Measurements from ENCODE around the gene POLR3B.

The POLR3B gene

DNA sequence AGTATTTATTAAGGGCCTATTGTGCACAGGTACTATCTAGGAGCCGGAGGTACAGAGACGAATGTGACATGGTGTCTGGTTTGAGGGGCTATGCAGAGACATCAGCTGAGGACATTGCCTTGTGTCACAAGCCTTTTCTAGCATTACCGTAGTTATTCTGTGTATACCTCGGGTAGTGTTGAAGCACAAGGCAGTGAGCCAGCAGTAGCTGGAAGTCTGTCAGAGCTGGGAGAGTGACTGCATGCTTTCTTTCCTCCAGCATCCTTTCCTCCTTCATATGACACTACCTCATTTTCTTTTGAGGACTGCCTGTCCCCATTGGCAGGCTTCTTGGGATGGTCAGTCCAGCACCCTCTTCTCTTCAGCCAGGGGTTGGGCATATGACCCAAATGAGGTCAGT is 77.0 kb downstream of the POLR3B start:
- TF ChIP-seq CTCF (IDR thresholded peaks at IDR 0.05; ENCODE audit: borderline replicate concordance, insufficient read depth, low read depth, low read length): no peak

GRCh38 chr12:106436164-106436563 is 78.6 kb downstream of the POLR3B start:
- no peak for TF ChIP-seq CTCF (IDR thresholded peaks at IDR 0.05; ENCODE audit: borderline replicate concordance, insufficient read depth, low read depth, low read length)

More for the DNA sequence above, 77.0 kb downstream of the POLR3B start:
- H3K4me3 ChIP-seq (ENCODE audit: low read depth, low read length): no peak overlapping the region

GRCh38 chr12:106442575-106442974 is 85.0 kb downstream of the POLR3B start:
- TF ChIP-seq CTCF (IDR thresholded peaks at IDR 0.05; ENCODE audit: borderline replicate concordance, insufficient read depth, low read depth, low read length): no peak
- H3K4me3 ChIP-seq (ENCODE audit: low read depth, low read length): no peak overlapping the region

More at GRCh38 chr12:106436164-106436563, 78.6 kb downstream of the POLR3B start:
- no peak overlapping the region for H3K4me3 ChIP-seq (ENCODE audit: low read depth, low read length)

DNA sequence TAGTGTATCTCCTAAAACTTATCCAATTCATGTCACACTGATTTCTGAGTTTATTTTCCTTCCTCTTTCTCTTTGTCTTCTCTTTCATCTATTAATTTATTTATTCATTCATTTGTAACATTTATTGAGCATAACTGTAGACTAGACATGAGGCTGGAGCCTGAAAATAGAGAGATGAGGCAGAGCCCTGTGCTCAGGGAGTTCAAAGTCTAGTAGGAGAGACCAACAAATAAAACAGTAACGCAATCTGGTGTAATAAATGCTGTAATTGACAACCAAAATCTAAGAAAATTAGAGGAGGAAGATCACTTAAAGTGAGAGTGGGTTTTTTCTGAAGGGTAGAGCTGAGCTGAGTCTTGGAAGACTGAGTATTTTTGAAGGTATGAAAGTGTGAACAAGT is 87.5 kb downstream of the POLR3B start:
- no peak overlapping the region for H3K4me3 ChIP-seq (ENCODE audit: low read depth, low read length)
- TF ChIP-seq CTCF (IDR thresholded peaks at IDR 0.05; ENCODE audit: borderline replicate concordance, insufficient read depth, low read depth, low read length): no peak

GRCh38 chr12:106445959-106446358 is 88.4 kb downstream of the POLR3B start:
- H3K4me3 ChIP-seq (ENCODE audit: low read depth, low read length): no peak overlapping the region

GRCh38 chr12:106446419-106447092 is 89.0 kb downstream of the POLR3B start:
- no peak overlapping the region for H3K4me3 ChIP-seq (ENCODE audit: low read depth, low read length)
- TF ChIP-seq CTCF (IDR thresholded peaks at IDR 0.05; ENCODE audit: borderline replicate concordance, insufficient read depth, low read depth, low read length): no peak

More at GRCh38 chr12:106445959-106446358, 88.4 kb downstream of the POLR3B start:
- TF ChIP-seq CTCF (IDR thresholded peaks at IDR 0.05; ENCODE audit: borderline replicate concordance, insufficient read depth, low read depth, low read length): no peak

DNA sequence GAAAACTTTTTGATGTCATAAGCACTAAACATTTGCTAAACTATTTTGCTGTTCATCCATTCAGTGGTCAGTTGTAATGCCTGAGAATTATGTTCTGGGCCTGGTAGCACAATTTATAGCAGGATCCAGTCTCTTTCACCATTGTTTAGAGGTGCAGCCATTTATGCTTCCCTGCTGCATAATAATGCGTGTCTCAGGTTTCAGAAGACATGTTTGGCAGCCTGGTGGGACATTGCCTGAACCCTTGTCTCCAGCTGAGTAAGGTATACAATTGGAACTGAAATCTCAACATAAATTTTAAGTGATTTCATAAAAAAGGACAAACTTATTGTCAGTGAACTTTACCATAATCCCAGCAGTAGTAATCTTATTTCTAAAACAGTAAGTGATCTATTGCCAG is 94.8 kb downstream of the POLR3B start:
- H3K4me3 ChIP-seq (ENCODE audit: low read depth, low read length): no peak overlapping the region
- TF ChIP-seq CTCF (IDR thresholded peaks at IDR 0.05; ENCODE audit: borderline replicate concordance, insufficient read depth, low read depth, low read length): no peak
